Measurements from ENCODE around the gene DNAJC13.

DNA sequence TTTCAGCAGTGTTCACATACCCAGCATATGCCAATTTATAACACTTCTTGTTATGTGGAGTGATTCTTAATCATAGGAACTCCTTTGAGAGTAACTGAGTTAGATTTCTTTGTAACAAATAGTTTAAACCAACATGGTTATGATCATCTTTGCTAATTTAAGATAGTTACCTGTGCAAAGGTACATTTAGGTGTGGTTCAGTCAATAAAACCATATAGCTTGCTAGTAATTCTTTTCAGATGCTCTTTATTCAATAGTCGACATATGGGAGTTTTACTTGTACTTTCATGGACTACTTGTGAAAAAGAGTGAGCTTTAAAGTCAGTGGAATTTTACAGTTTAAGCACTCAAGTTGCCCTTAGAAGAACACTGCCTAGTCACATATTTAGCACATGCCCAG lies 5.2 kb downstream of the DNAJC13 start:
- TF ChIP-seq POLR2AphosphoS5 (IDR thresholded peaks at IDR 0.05) (no peak), EP300 (IDR thresholded peaks at IDR 0.05; ENCODE audit: low read depth) (no peak)
- TF ChIP-seq, protein P1, sequence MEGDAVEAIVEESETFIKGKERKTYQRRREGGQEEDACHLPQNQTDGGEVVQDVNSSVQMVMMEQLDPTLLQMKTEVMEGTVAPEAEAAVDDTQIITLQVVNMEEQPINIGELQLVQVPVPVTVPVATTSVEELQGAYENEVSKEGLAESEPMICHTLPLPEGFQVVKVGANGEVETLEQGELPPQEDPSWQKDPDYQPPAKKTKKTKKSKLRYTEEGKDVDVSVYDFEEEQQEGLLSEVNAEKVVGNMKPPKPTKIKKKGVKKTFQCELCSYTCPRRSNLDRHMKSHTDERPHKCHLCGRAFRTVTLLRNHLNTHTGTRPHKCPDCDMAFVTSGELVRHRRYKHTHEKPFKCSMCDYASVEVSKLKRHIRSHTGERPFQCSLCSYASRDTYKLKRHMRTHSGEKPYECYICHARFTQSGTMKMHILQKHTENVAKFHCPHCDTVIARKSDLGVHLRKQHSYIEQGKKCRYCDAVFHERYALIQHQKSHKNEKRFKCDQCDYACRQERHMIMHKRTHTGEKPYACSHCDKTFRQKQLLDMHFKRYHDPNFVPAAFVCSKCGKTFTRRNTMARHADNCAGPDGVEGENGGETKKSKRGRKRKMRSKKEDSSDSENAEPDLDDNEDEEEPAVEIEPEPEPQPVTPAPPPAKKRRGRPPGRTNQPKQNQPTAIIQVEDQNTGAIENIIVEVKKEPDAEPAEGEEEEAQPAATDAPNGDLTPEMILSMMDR (IDR thresholded peaks at IDR 0.05): no peak

Measured in transverse colon (tissue), 4 donors.